Neural progenitor cell (in vitro differentiated cells): Measurements from ENCODE around the gene TFG.

ENCODE experiments used
- EZH2 ChIP-seq: fragments of 200-600 bp; sonication (generic); IDR thresholded peaks from 2 replicates; pipeline ENCODE4 v1.6.1; 2017; ENCODE audit warnings: antibody characterized with exemption, mild to moderate bottlenecking, moderate library complexity
- EZH2phosphoT487 ChIP-seq: fragments of 200-600 bp; sonication (generic); IDR thresholded peaks from 2 replicates; pipeline ENCODE4 v1.6.1; 2017; ENCODE audit warnings: antibody characterized with exemption
- TF ChIP-seq, protein P1 (sequence below): fragments of 200-600 bp; sonication (generic); IDR thresholded peaks from 2 replicates; pipeline ENCODE4 v1.5.1; 2017; ENCODE audit warnings: antibody characterized with exemption, mild to moderate bottlenecking

GRCh38 chr3:100761211-100761942, 52.1 kb downstream of the TFG start:
- TF ChIP-seq, protein P1, sequence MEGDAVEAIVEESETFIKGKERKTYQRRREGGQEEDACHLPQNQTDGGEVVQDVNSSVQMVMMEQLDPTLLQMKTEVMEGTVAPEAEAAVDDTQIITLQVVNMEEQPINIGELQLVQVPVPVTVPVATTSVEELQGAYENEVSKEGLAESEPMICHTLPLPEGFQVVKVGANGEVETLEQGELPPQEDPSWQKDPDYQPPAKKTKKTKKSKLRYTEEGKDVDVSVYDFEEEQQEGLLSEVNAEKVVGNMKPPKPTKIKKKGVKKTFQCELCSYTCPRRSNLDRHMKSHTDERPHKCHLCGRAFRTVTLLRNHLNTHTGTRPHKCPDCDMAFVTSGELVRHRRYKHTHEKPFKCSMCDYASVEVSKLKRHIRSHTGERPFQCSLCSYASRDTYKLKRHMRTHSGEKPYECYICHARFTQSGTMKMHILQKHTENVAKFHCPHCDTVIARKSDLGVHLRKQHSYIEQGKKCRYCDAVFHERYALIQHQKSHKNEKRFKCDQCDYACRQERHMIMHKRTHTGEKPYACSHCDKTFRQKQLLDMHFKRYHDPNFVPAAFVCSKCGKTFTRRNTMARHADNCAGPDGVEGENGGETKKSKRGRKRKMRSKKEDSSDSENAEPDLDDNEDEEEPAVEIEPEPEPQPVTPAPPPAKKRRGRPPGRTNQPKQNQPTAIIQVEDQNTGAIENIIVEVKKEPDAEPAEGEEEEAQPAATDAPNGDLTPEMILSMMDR: peak; percentile 28
- no peak for TF ChIP-seq EZH2
- no peak for TF ChIP-seq EZH2phosphoT487
